Fibroblast of gingiva (primary cell): Measurements from ENCODE around the gene PRR16.
"Not testable (repeated sequence)": the region's sequence is repeated elsewhere in the genome, so short reads cannot be mapped to it uniquely, and the experiment has no call there.

Experiments used
- DNase-seq: peaks from one replicate; pipeline ENCODE4 v3.0.0-alpha.2; 2011; ENCODE audit warnings: low read depth

Gene PRR16

GRCh38 chr5:120655828-120656435, 191.8 kb downstream of the PRR16 start:
- peak; percentile 10 for DNase-seq

DNA sequence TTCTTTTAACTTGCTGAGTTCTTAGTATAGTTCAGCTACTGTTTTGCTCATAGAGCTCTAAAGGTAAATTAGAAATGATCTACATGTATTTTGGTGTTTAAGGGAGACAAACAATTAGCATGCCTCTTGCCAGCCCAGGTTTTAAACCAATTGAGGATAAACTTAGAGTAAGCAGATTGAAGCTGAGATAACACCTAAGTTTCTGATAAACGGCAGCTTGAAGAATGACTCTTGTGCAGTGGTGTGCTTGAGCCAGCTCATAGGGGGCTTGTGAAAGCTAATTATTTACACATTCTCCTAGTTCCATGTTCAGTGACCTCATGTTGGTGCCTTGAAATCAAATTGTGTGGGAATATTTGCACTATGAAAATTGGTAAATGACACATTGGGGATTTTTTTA, 193.0 kb downstream of the PRR16 start:
- no peak for DNase-seq

- no peak for DNase-seq
Observed at GRCh38 chr5:120677481-120677880, 213.4 kb downstream of the PRR16 start.

- DNase-seq = no peak
Observed at GRCh38 chr5:120678279-120678678, 214.2 kb downstream of the PRR16 start.

GRCh38 chr5:120682851-120683250, 218.8 kb downstream of the PRR16 start:
- peak; percentile 30 for DNase-seq

DNA sequence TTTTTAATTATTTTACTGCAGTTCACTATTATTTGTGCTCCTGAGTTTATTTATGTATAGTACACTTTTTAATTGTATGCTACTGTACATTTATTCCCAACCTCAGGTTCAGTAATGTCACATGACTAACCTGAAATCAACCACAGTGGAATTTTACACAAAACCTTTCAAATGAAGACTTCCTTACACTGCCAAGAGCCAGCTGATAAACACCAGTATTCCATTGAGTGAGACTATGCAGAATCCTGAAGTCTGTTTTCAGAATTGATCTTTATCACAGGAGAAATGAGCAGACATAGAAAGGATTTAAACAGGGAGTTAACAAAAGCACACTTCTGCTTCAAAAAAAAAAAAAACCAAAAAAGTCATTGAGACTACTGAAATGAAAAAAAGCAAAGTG, 219.5 kb downstream of the PRR16 start:
- no peak for DNase-seq

DNA sequence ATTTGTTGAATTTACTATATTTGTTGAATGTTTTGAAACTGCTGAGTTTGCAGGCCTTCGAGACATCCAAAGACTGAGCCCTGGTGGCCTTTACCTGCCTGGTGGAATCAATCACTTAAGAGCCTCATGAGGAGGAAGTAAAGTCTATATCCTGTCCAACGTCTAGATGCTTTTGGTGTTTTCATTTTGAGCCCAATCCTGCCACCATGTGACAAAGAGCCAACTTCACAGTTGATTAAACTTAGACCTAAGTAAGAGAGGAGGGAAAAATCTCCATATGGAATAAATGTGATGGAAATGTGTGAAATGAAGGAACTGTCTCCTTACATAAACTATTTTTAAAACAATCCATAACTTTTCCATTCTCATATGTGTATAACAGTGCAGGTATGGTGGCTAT, 220.1 kb downstream of the PRR16 start:
- DNase-seq = peak; percentile 21

- no peak for DNase-seq
Observed at GRCh38 chr5:120684749-120685415, 220.8 kb downstream of the PRR16 start.

- no peak for DNase-seq
Observed at GRCh38 chr5:120690621-120691407, 226.7 kb downstream of the PRR16 start.

DNA sequence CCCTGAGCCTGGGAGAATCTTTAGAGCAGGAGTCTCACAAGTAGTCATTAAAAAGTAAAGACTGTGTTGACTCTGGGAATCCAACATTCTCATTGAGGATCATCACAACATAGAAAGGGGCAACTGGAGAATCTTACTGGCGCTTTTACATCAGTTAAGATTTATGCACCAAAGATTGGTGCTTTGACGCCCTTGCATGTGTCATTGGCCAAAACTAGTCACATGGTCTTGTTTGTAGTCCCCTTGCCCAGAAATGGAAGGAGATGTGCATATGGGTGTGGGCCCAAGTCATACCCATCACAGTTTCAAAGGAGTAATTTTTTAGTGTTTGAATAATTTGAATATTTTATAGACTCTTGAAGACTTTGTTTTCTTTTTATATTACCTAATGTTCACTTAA, 228.2 kb downstream of the PRR16 start:
- no peak for DNase-seq

- DNase-seq = no peak
Observed at GRCh38 chr5:120695368-120695880, 231.3 kb downstream of the PRR16 start.

DNA sequence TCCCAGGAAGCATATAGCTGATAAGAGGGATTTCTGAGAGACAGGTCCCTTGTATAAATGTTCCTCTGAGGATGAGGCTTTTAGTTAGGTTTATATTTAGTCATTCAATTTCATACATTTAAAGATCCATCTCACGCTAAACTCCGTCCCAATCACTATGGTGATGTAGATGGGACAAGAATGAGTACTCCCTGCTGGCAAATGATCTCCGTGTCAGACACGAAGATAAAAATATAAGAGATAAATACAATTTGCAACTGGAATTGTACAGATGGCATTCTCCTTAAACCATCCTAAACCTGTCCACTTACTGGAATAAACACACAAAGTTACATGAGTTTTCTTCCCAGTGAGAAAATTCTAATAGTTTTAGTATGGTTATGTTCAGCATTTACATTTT, 233.0 kb downstream of the PRR16 start:
- no peak for DNase-seq

- not testable (repeated sequence) for DNase-seq
Observed at GRCh38 chr5:120697670-120698327, 233.7 kb downstream of the PRR16 start.

DNA sequence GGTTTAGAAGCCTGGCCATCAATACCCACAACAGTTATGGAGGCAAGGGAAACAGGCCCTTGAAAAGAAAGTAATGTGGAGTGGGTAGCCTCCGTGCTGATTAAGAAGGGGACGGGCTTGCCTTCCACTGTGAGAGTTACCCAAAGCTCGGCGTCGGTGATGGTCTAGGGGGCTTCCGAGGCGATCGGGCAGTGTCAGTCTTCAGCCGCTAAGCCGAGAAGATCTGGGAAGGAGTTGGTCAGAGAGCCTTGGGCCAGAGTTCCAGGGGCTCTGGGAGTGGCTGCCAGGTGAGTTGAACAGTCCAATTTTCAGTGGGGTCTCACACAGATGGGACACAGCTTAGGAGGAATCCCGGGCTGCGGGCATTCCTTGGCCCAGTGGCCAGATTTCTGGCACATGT, 236.6 kb downstream of the PRR16 start:
- DNase-seq = not testable (repeated sequence)

DNA sequence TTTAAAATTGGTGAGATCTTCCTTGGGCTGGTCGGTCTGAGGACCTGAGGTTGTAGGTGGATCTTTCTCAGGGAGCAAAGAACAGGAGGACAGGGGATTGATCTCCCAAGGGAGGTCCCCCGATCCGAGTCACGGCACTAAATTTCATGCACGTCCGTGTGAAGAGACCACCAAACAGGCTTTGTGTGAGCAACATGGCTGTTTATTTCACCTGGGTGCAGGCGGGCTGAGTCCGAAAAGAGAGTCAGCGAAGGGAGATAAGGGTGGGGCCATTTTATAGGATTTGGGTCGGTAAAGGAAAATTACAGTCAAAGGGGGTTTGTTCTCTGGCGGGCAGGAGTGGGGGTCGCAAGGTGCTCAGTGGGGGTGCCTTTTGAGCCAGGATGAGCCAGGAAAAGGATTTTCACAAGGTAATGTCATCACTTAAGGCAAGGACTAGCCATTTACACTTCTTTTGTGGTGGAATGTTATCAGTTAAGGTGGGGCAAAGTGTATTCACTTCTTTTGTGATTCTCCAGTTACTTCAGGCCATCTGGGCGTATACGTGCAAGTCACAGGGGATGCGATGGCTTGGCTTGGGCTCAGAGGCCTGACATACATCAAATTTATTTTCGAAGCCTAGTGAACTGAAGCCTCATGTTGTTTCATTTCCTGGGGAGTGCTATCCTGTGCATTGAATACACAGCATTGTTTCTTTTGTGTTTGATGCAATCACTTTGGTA, 238.9 kb downstream of the PRR16 start:
- not testable (repeated sequence) for DNase-seq

- DNase-seq = no peak
Observed at GRCh38 chr5:120703918-120704587, 240.0 kb downstream of the PRR16 start.

DNA sequence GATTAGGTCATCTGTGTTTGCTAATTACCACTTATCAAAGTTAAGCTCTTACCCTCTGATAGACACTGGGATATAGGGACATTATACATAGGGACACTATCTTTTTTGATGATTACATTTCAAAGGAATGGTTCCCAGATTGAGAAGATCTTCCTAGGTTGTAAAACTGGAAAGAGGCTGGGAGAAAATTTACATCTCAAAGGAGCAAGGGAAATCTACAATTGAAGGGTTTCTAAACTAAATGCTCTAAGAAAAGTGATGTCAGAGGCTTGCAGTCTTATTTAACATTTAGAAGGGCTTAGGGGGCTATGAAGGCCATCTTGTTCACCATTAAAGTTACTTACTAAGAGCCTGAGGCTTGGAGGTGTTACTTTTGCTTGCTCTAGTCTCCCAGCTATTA, 242.8 kb downstream of the PRR16 start:
- no peak for DNase-seq

DNA sequence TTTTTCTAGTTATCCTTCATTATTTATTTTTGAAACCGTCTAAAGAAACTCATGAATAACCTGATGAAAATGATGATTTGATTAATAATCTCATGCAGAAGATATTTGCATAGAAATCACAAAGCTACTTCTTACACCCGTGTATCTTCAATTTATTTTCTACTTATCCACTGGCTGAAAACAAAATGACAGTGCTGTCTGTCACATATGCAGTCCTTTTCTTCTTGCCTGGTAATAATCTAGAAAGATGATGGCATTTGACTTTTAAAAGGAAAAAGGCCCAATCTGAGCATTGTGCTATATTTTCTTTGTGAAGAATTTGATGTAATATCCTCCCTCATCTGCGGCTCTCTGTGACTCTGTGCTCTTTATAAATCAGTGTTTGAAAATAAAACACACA, 253.3 kb downstream of the PRR16 start:
- DNase-seq = no peak

DNA sequence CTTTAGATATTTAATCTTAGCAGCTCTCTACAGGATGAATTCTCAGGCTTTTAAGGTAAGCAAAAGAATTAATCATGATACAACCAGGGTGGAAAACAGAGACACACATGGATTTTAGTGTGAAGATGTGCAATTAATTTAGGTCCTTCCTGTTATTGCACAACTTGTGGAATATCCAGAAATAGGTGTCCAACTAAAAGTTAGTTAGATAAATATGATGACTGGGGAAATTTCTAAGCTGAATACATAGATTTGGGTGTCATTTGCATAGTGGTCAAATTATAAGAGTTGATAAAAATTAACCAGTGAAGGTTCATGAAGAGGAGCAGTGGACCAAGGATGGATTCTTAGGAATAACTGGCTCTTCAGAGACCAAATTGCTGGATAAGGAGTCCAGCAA, 266.1 kb downstream of the PRR16 start:
- DNase-seq = no peak

DNA sequence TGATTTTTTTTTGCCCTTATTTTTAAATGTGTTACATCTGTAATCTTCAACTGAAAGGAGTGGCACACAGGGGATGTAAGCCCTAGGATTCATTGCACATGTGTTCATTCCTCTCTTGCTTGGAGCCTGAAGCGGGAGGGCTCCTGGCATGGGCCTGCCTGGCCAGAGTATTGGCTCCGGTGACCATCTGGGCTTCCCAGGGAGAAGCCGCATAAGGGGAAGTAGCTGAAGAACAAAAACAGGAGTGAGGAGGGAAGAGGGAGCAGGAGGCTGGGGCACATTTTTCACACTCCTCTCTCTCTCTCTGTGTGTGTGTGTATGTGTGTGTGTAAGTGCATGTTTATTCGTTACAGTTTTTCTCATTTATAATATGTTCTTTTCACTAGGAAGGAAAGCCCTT, 269.9 kb downstream of the PRR16 start:
- DNase-seq = peak; percentile 36

DNA sequence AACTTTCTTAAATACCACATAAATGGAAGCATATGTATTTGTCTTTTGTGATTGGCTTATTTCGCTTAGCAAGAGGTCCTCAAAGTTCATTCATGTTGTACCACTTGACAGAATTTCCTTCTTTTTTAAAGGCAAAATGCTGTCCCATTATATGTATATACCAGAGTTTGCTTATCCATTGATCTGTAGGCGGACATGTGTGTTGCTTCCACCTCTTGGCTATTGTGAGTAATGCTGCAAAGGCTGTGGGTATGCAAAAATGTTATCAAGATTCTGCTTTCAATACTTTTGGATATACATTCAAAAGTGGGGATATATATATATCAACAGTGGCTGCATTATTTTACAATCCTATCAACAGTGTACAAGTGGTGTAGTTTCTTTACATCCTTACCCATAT, 271.0 kb downstream of the PRR16 start:
- DNase-seq = peak; percentile 1
